HepG2 (cell line): ENCODE measurements around the gene CD4. TPM values are rescaled to one million over a fixed set of nuclear protein-coding genes. Genes with fewer than 3 reads are reported as not detected.

Experiments
- ATAC-seq: fragments of 200-7000 bp; cut with Tn5 transposase; 3 replicates; pipeline ENCODE4 v1.9.1; 2020; ENCODE audit warnings: mild to moderate bottlenecking, moderate library complexity
- BruUV-seq: library from RNA; stranded (reverse); fragments of 400-500 nt; replicated peaks from 2 replicates; lab custom pipeline; 2021; lab: Mats Ljungman, UMichigan
- CTCF ChIA-PET: fragments of 300-600 bp; formaldehyde crosslinking; extraction: SDS; loops from one replicate; lab custom pipeline; 2021; ENCODE audit warnings: low total read pairs, inconsistent platforms, low intra/inter-chr PET ratio; lab: Yijun Ruan, JAX
- POLR2A ChIA-PET: fragments of 350-600 bp; sonication (Branson Sonifier 250); formaldehyde crosslinking; loops from one replicate; lab custom pipeline; 2020; ENCODE audit warnings: antibody characterized with exemption, inconsistent platforms; lab: Yijun Ruan, JAX
- DNase-seq: peaks from one replicate; pipeline ENCODE4 v3.0.0-alpha.2; 2015; ENCODE audit warnings: low spot score
- FAIRE-seq: peaks from 3 replicates; lab custom pipeline; 2011; peaks lifted over from hg19 to GRCh38; lab: Jason Lieb, UNC
- H2AFZ ChIP-seq: one replicate; pipeline ENCODE4 v1.6.1; 2011; ENCODE audit warnings: low read length, inconsistent platforms
- H3K27ac ChIP-seq: fragments of 300-600 bp; 3 replicates; pipeline ENCODE4 v1.8.0; 2011; ENCODE audit warnings: mixed run types, mild to moderate bottlenecking, mixed read lengths, low read length, inconsistent platforms; ENCODE audit not compliant: insufficient read depth; ENCODE audit errors: extremely low read length
- H3K27me3 ChIP-seq, 2 experiments: fragments of 200-600 bp in 1 of 2; 2 replicates in 1 of 2; 3 replicates in 1 of 2; pipeline versions ENCODE4 v1.6.0 to v1.8.0; 2011; ENCODE audit warnings: low read length in 2 of 2, mild to moderate bottlenecking in 2 of 2, moderate library complexity in 2 of 2, inconsistent platforms in 1 of 2; ENCODE audit not compliant: insufficient read depth in 2 of 2, control insufficient read depth in 1 of 2
- H3K36me3 ChIP-seq, 2 experiments: fragments of 200-600 bp in 1 of 2; replicated peaks in 1 of 2; 2 replicates in 1 of 2; 3 replicates in 1 of 2; pipeline versions ENCODE4 v1.5.1 to v1.8.0; 2011; ENCODE audit warnings: low read length in 2 of 2, inconsistent platforms in 1 of 2; ENCODE audit not compliant: insufficient read depth in 2 of 2, control insufficient read depth in 1 of 2
- H3K4me1 ChIP-seq: 2 replicates; pipeline ENCODE4 v1.5.1; 2012; ENCODE audit warnings: low read length, inconsistent platforms; ENCODE audit not compliant: insufficient read depth
- H3K4me2 ChIP-seq: 2 replicates; pipeline ENCODE4 v1.6.0; 2011; ENCODE audit warnings: low read depth, low read length, inconsistent platforms
- H3K4me3 ChIP-seq, 3 experiments: fragments of 200-600 bp in 1 of 3; sonication (generic), shearing (Covaris generic) in 1 of 3; replicated peaks in 1 of 3; 2 replicates each; pipeline ENCODE4 v1.5.1; 2011 to 2016; ENCODE audit warnings: low read length in 3 of 3, inconsistent platforms in 2 of 3, low read depth in 2 of 3, mild to moderate bottlenecking in 2 of 3, control low read depth in 1 of 3, mixed read lengths in 1 of 3; ENCODE audit not compliant: insufficient read depth in 1 of 3
- H3K79me2 ChIP-seq: one replicate; pipeline ENCODE4 v1.6.1; 2011; ENCODE audit warnings: low read length, inconsistent platforms; ENCODE audit not compliant: insufficient read depth
- H3K9ac ChIP-seq: 2 replicates; pipeline ENCODE4 v1.6.0; 2011; ENCODE audit warnings: mild to moderate bottlenecking, low read depth, low read length, inconsistent platforms; ENCODE audit not compliant: insufficient read depth
- H3K9me3 ChIP-seq: 2 replicates; pipeline ENCODE4 v1.5.1; 2012; ENCODE audit warnings: mild to moderate bottlenecking, low read length
- H4K20me1 ChIP-seq: 2 replicates; pipeline ENCODE4 v1.6.0; 2011; ENCODE audit warnings: inconsistent platforms, mild to moderate bottlenecking, low read length, moderate library complexity; ENCODE audit not compliant: insufficient read depth
- PCBP1 ChIP-seq: fragments of 200-400 bp; formaldehyde crosslinking; IDR thresholded peaks from 2 replicates; pipeline ENCODE4 v1.6.1; 2017; ENCODE audit warnings: mild to moderate bottlenecking, low read depth, low read length, borderline replicate concordance
- SIN3A ChIP-seq: IDR thresholded peaks from 2 replicates; pipeline ENCODE4 v1.6.1; 2011; ENCODE audit warnings: low read depth, mild to moderate bottlenecking, control low read depth, low read length, borderline replicate concordance
- SP140L ChIP-seq: sonication (generic); formaldehyde crosslinking; IDR thresholded peaks from 2 replicates; pipeline ENCODE4 v1.4.0; 2020; ENCODE audit warnings: missing genetic modification reagents, borderline replicate concordance
- ZBTB38 ChIP-seq: sonication (generic); formaldehyde crosslinking; IDR thresholded peaks from 2 replicates; pipeline ENCODE4 v1.5.1; 2020; ENCODE audit warnings: mild to moderate bottlenecking, missing genetic modification reagents
- ZNF3 ChIP-seq: IDR thresholded peaks from 2 replicates; pipeline ENCODE4 v1.7.0; 2017; ENCODE audit warnings: inconsistent platforms
- WGBS: methylation state at CpG from one replicate; pipeline ENCODE4 v1.1.6; 2017; ENCODE audit warnings: low lambda C conversion rate; 5-methylcytosine and 5-hydroxymethylcytosine counted together
- in situ Hi-C: cut with HindIII; loops from 2 replicates; pipeline ENCODE4 v1.10.0; 2017; ENCODE audit warnings: low pct_unique_long_range_greater_than_20kb; ENCODE audit not compliant: extremely low pct_ligation_motif_present
- intact Hi-C: fragments of 100-400 bp; cut with micrococcal nuclease; formaldehyde crosslinking; loops from one replicate; pipeline ENCODE4 v1.10.0; 2022; ENCODE audit not compliant: unreplicated experiment
- polyA plus RNA-seq, 8 experiments: library from polyadenylated mRNA; depleted of rRNA in 3 of 8; stranded (reverse) in 7 of 8; unstranded in 1 of 8; fragments of >200 nt; fragmentation: Illumina TruSeq in 4 of 8; extraction: Trizol in 4 of 8; gene quantifications; 2 replicates each; pipeline versions ENCODE4 v1.2.1 to v1.2.3, GENCODE V29; 2011 to 2016; ENCODE audit warnings: low read depth in 4 of 8, missing spikeins in 1 of 8, mixed read lengths in 1 of 8; ENCODE audit not compliant: insufficient read depth in 1 of 8
- total RNA-seq, 5 experiments: library from RNA; depleted of rRNA; stranded (reverse); fragments of >200 nt; fragmentation: Illumina TruSeq; extraction: Trizol; gene quantifications; 2 replicates each; pipeline ENCODE4 v1.2.3, GENCODE V29; 2016; ENCODE audit warnings: low read depth in 1 of 5
- TF ChIP-seq, protein P1 (sequence below): IDR thresholded peaks from 2 replicates; pipeline ENCODE4 v1.6.1; 2016; ENCODE audit warnings: low read depth, control low read depth
- TF ChIP-seq, protein P2 (sequence below): sonication (generic); formaldehyde crosslinking; IDR thresholded peaks from 2 replicates; pipeline ENCODE4 v1.5.0; 2020; ENCODE audit warnings: mild to moderate bottlenecking, missing genetic modification reagents, borderline replicate concordance
- TF ChIP-seq, protein P3 (sequence below): sonication (generic); formaldehyde crosslinking; IDR thresholded peaks from 2 replicates; pipeline ENCODE4 v1.5.0; 2020; ENCODE audit warnings: mild to moderate bottlenecking, missing genetic modification reagents, moderate library complexity

Gene CD4
- total and polyA plus RNA-seq, 2 of the 13 experiments (the other 11 are each of a cell fraction or from before 2014, with no cell fraction given) = 0.07 to 0.95 TPM

DNA sequence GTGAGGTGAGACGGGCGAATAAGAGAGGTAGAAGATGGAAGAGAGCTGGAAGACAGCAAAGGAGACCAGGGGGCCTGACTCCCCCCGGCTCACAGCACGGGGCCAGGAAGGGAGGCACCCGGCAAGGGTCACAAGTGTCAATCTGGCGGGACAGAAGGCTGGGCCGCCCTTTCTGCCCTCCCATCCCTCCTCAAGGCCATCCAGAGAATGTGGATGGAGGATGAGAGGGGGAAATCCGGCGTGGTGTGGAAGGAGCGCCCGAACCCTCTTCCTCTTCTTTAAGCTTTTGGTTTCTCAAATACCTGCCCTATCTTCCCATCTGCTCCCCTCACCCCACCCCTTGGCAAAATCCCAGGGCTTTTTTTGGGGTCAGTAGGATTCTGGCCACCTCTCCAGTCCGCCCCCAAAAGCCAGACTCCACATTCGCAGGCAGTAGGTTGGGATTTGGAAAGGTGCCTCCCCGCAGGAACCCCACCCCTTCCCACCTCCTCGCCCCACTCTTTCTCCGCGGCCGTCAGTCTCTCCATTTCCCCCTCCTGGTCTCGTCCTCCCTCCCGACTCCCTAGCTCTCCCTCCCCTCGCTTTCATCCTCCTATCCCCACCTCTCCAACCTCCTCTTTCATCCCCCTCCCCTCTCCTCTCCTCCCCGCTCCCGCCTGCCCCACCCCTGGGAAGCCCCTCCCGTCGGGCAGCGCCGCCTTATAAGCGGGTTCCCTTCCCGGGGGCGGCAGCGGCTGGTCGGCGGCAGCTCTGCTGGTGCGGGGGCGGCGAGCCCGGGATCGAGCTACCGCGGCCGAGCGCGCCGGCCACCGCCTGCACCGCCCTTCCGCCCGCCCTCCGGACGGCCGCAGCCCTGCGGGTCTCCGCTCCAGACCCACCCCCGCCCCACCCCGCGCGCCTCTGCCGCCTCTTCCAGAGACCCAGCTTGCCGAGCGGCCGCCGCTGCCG is 23.4 kb upstream of the CD4 start, which contains the start of gene PTMS:
Gene PTMS (plus strand): TSS at position 730 of the 948 bp plus-strand sequence. CDS start 343 bp downstream, outside the sequence.
- Histone ChIP-seq H3K4me2 (peak within 1 kb of the TSS; percentile 93), H3K4me1 (peaks cover 70% of the 10 kb centered on the region), H3K9me3 (no peaks in the 10 kb centered on the region), H3K27me3 (no peaks in the 10 kb centered on the region), H2AFZ (no peak within 1 kb of the TSS), H3K36me3 (peaks cover 0 to 8% of the 10 kb centered on the region in 2 experiments; a peak in 1 of 5 replicates), H3K79me2 (peaks cover 20% of the 10 kb centered on the region), H3K27ac (peak within 1 kb of the TSS; percentile 88), H3K4me3 (peak within 1 kb of the TSS; percentile 81 to 91 (median 86)), H4K20me1 (0 out of 2 replicates have a peak, but pooled peaks cover 6% of the 10 kb centered on the region), H3K9ac (peak within 1 kb of the TSS; percentile 90)
- POLR2A ChIA-PET = interaction anchor here (0.8 to 8.3 kb wide), 15 partner anchors 10 to 180 kb away, joined by 3 to 162 read pairs (median 5); partner anchors contain the start of genes C12orf57, CD4, CDCA3 and COPS7A
- in situ Hi-C loops = no loop called here
- intact Hi-C loops = no loop called here
- ATAC-seq (peak; percentile 2; the same call in 2 of the 3 replicates), DNase-seq (peak; percentile 41), FAIRE-seq (no peak)
- CTCF ChIA-PET = interaction anchor here (1.2 to 2.3 kb wide), 2 partner anchors 12 to 14 kb away, joined by 4 to 13 read pairs; partner anchors contain the start of gene MLF2
- no TSS peak for BruUV-seq
- 3% methylated on average over 56 of the region's 63 CpGs for whole genome bisulfite sequencing
- TF ChIP-seq, protein P1, sequence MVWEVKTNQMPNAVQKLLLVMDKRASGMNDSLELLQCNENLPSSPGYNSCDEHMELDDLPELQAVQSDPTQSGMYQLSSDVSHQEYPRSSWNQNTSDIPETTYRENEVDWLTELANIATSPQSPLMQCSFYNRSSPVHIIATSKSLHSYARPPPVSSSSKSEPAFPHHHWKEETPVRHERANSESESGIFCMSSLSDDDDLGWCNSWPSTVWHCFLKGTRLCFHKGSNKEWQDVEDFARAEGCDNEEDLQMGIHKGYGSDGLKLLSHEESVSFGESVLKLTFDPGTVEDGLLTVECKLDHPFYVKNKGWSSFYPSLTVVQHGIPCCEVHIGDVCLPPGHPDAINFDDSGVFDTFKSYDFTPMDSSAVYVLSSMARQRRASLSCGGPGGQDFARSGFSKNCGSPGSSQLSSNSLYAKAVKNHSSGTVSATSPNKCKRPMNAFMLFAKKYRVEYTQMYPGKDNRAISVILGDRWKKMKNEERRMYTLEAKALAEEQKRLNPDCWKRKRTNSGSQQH = no peak
- 0 out of 2 replicates have a peak, but pooled peaks have one; percentile 22 for TF ChIP-seq SIN3A
- TF ChIP-seq SP140L (CRISPR knock-in tag) = no peak
- TF ChIP-seq ZNF3 (CRISPR knock-in tag) = no peak
- TF ChIP-seq ZBTB38 (CRISPR knock-in tag) = peak; percentile 12; the same call in 1 of the 2 replicates
- TF ChIP-seq, protein P2, sequence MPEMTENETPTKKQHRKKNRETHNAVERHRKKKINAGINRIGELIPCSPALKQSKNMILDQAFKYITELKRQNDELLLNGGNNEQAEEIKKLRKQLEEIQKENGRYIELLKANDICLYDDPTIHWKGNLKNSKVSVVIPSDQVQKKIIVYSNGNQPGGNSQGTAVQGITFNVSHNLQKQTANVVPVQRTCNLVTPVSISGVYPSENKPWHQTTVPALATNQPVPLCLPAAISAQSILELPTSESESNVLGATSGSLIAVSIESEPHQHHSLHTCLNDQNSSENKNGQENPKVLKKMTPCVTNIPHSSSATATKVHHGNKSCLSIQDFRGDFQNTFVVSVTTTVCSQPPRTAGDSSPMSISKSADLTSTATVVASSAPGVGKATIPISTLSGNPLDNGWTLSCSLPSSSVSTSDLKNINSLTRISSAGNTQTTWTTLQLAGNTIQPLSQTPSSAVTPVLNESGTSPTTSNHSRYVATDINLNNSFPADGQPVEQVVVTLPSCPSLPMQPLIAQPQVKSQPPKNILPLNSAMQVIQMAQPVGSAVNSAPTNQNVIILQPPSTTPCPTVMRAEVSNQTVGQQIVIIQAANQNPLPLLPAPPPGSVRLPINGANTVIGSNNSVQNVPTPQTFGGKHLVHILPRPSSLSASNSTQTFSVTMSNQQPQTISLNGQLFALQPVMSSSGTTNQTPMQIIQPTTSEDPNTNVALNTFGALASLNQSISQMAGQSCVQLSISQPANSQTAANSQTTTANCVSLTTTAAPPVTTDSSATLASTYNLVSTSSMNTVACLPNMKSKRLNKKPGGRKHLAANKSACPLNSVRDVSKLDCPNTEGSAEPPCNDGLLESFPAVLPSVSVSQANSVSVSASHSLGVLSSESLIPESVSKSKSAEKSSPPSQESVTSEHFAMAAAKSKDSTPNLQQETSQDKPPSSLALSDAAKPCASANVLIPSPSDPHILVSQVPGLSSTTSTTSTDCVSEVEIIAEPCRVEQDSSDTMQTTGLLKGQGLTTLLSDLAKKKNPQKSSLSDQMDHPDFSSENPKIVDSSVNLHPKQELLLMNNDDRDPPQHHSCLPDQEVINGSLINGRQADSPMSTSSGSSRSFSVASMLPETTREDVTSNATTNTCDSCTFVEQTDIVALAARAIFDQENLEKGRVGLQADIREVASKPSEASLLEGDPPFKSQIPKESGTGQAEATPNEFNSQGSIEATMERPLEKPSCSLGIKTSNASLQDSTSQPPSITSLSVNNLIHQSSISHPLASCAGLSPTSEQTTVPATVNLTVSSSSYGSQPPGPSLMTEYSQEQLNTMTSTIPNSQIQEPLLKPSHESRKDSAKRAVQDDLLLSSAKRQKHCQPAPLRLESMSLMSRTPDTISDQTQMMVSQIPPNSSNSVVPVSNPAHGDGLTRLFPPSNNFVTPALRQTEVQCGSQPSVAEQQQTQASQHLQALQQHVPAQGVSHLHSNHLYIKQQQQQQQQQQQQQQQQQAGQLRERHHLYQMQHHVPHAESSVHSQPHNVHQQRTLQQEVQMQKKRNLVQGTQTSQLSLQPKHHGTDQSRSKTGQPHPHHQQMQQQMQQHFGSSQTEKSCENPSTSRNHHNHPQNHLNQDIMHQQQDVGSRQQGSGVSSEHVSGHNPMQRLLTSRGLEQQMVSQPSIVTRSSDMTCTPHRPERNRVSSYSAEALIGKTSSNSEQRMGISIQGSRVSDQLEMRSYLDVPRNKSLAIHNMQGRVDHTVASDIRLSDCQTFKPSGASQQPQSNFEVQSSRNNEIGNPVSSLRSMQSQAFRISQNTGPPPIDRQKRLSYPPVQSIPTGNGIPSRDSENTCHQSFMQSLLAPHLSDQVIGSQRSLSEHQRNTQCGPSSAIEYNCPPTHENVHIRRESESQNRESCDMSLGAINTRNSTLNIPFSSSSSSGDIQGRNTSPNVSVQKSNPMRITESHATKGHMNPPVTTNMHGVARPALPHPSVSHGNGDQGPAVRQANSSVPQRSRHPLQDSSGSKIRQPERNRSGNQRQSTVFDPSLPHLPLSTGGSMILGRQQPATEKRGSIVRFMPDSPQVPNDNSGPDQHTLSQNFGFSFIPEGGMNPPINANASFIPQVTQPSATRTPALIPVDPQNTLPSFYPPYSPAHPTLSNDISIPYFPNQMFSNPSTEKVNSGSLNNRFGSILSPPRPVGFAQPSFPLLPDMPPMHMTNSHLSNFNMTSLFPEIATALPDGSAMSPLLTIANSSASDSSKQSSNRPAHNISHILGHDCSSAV (CRISPR knock-in tag) = no peak
- TF ChIP-seq PCBP1 = no peak
- TF ChIP-seq, protein P3, sequence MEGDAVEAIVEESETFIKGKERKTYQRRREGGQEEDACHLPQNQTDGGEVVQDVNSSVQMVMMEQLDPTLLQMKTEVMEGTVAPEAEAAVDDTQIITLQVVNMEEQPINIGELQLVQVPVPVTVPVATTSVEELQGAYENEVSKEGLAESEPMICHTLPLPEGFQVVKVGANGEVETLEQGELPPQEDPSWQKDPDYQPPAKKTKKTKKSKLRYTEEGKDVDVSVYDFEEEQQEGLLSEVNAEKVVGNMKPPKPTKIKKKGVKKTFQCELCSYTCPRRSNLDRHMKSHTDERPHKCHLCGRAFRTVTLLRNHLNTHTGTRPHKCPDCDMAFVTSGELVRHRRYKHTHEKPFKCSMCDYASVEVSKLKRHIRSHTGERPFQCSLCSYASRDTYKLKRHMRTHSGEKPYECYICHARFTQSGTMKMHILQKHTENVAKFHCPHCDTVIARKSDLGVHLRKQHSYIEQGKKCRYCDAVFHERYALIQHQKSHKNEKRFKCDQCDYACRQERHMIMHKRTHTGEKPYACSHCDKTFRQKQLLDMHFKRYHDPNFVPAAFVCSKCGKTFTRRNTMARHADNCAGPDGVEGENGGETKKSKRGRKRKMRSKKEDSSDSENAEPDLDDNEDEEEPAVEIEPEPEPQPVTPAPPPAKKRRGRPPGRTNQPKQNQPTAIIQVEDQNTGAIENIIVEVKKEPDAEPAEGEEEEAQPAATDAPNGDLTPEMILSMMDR (CRISPR knock-in tag) = peak; percentile 13; the same call in 1 of the 2 replicates
